ENCODE measurements around the gene OXSM. TPM values are rescaled to one million over a fixed set of nuclear protein-coding genes. Genes with fewer than 3 reads are reported as not detected.

Gene OXSM
- 10 to 100 TPM; 18.8 to 20.9 TPM for total RNA-seq

- peaks cover 52% of the 10 kb centered on the region for H3K4me1 Mint-ChIP-seq (ENCODE audit: low read depth)
- H3K4me3 Mint-ChIP-seq: peak within 1 kb of the TSS; percentile 98
- H3K27ac Mint-ChIP-seq: peak within 1 kb of the TSS; percentile 98
- peaks cover 35% of the 10 kb centered on the region for H3K36me3 Mint-ChIP-seq (ENCODE audit: low read depth)
- no peaks in the 10 kb centered on the region for H3K9me3 Mint-ChIP-seq
- POLR2A ChIA-PET: interaction anchor here (1.0 to 1.5 kb wide), 4 partner anchors 63 to 141 kb away, joined by 3 to 5 read pairs (median 3); no protein-coding TSS in a partner anchor
- intact Hi-C loops (cut with micrococcal nuclease): no loop called here
- TF ChIP-seq CTCF (IDR thresholded peaks at IDR 0.05): no peak
- H3K27me3 Mint-ChIP-seq: peaks cover 1% of the 10 kb centered on the region
- DNase-seq (peak; percentile 98), ATAC-seq (peak; percentile 90)
- CTCF ChIA-PET: interaction anchor here (0.7 to 2.7 kb wide), 7 partner anchors 10 to 141 kb away, joined by 3 to 16 read pairs (median 4); no protein-coding TSS in a partner anchor
Measured at GRCh38 chr3:25789596-25790556, at the start of gene OXSM. Gene OXSM, plus strand, starts transcription at chr3:25790090. Its CDS starts 931 bp downstream, at chr3:25791021.

GRCh38 chr3:25744470-25744869 lies 45.4 kb upstream of the OXSM start:
- no peak for TF ChIP-seq CTCF (IDR thresholded peaks at IDR 0.05)

GRCh38 chr3:25747033-25747432 lies 42.9 kb upstream of the OXSM start:
- ChIA-PET POLR2A (no interaction called here), CTCF (interaction anchor here (0.9 to 1.2 kb wide), 2 partner anchors 98 to 99 kb away, joined by 3 read pairs; no protein-coding TSS in a partner anchor)
- no peak for DNase-seq
- ATAC-seq: no peak
- H3K9me3 Mint-ChIP-seq: peaks cover 1% of the 10 kb centered on the region
- no peak overlapping the region for H3K4me3 Mint-ChIP-seq
- H3K27ac Mint-ChIP-seq: no peak overlapping the region
- H3K4me1 Mint-ChIP-seq (ENCODE audit: low read depth): peaks cover 6% of the 10 kb centered on the region
- no peak for TF ChIP-seq CTCF (IDR thresholded peaks at IDR 0.05)
- no peaks in the 10 kb centered on the region for H3K27me3 Mint-ChIP-seq
- intact Hi-C loops (cut with micrococcal nuclease): no loop called here
- H3K36me3 Mint-ChIP-seq (ENCODE audit: low read depth): peaks cover 77% of the 10 kb centered on the region

More at GRCh38 chr3:25744470-25744869, 45.4 kb upstream of the OXSM start:
- no peaks in the 10 kb centered on the region for H3K27me3 Mint-ChIP-seq
- no peak overlapping the region for H3K4me3 Mint-ChIP-seq
- H3K4me1 Mint-ChIP-seq (ENCODE audit: low read depth): peaks cover 6% of the 10 kb centered on the region
- peaks cover 63% of the 10 kb centered on the region for H3K36me3 Mint-ChIP-seq (ENCODE audit: low read depth)
- H3K27ac Mint-ChIP-seq: no peak overlapping the region
- DNase-seq: no peak
- CTCF ChIA-PET: interaction anchor here (1.4 to 1.9 kb wide), 2 partner anchors 12 to 14 kb away, joined by 3 to 5 read pairs; no protein-coding TSS in a partner anchor
- intact Hi-C loops (cut with micrococcal nuclease): no loop called here
- peaks cover 1% of the 10 kb centered on the region for H3K9me3 Mint-ChIP-seq
- ATAC-seq: no peak
- POLR2A ChIA-PET: interaction anchor here (0.7 kb wide), 1 partner anchor 19 kb away, joined by 3 read pairs; no protein-coding TSS in a partner anchor

GRCh38 chr3:25748189-25748588 lies 41.7 kb upstream of the OXSM start:
- CTCF ChIA-PET: no interaction called here
- ATAC-seq: no peak
- DNase-seq: no peak
- H3K4me3 Mint-ChIP-seq: no peak overlapping the region
- intact Hi-C loops (cut with micrococcal nuclease): no loop called here
- peaks cover 1% of the 10 kb centered on the region for H3K9me3 Mint-ChIP-seq
- POLR2A ChIA-PET: no interaction called here
- H3K27ac Mint-ChIP-seq: no peak overlapping the region
- peaks cover 6% of the 10 kb centered on the region for H3K4me1 Mint-ChIP-seq (ENCODE audit: low read depth)
- H3K36me3 Mint-ChIP-seq (ENCODE audit: low read depth): peaks cover 74% of the 10 kb centered on the region
- no peak for TF ChIP-seq CTCF (IDR thresholded peaks at IDR 0.05)
- H3K27me3 Mint-ChIP-seq: no peaks in the 10 kb centered on the region

All from activated CD8-positive, alpha-beta T cell treated with anti-CD3 and anti-CD28 coated beads for 36 hours (primary cell).